HepG2 (cell line): ENCODE data around the gene PML. TPM values are rescaled to one million over a fixed set of nuclear protein-coding genes. Genes with fewer than 3 reads are reported as not detected.

Experiments
- ATAC-seq: fragments of 200-7000 bp; cut with Tn5 transposase; 3 replicates; pipeline ENCODE4 v1.9.1; 2020; ENCODE audit warnings: mild to moderate bottlenecking, moderate library complexity
- BruUV-seq: library from RNA; stranded (reverse); fragments of 400-500 nt; replicated peaks from 2 replicates; lab custom pipeline; 2021; lab: Mats Ljungman, UMichigan
- CTCF ChIA-PET: fragments of 300-600 bp; formaldehyde crosslinking; extraction: SDS; loops from one replicate; lab custom pipeline; 2021; ENCODE audit warnings: low total read pairs, inconsistent platforms, low intra/inter-chr PET ratio; lab: Yijun Ruan, JAX
- POLR2A ChIA-PET: fragments of 350-600 bp; sonication (Branson Sonifier 250); formaldehyde crosslinking; loops from one replicate; lab custom pipeline; 2020; ENCODE audit warnings: antibody characterized with exemption, inconsistent platforms; lab: Yijun Ruan, JAX
- DNase-seq: peaks from one replicate; pipeline ENCODE4 v3.0.0-alpha.2; 2015; ENCODE audit warnings: low spot score
- FAIRE-seq: peaks from 3 replicates; lab custom pipeline; 2011; peaks lifted over from hg19 to GRCh38; lab: Jason Lieb, UNC
- H2AFZ ChIP-seq: one replicate; pipeline ENCODE4 v1.6.1; 2011; ENCODE audit warnings: low read length, inconsistent platforms
- H3K27ac ChIP-seq: fragments of 300-600 bp; 3 replicates; pipeline ENCODE4 v1.8.0; 2011; ENCODE audit warnings: mixed run types, mild to moderate bottlenecking, mixed read lengths, low read length, inconsistent platforms; ENCODE audit not compliant: insufficient read depth; ENCODE audit errors: extremely low read length
- H3K27me3 ChIP-seq, 2 experiments: fragments of 200-600 bp in 1 of 2; 2 replicates in 1 of 2; 3 replicates in 1 of 2; pipeline versions ENCODE4 v1.6.0 to v1.8.0; 2011; ENCODE audit warnings: low read length in 2 of 2, mild to moderate bottlenecking in 2 of 2, moderate library complexity in 2 of 2, inconsistent platforms in 1 of 2; ENCODE audit not compliant: insufficient read depth in 2 of 2, control insufficient read depth in 1 of 2
- H3K36me3 ChIP-seq, 2 experiments: fragments of 200-600 bp in 1 of 2; replicated peaks in 1 of 2; 2 replicates in 1 of 2; 3 replicates in 1 of 2; pipeline versions ENCODE4 v1.5.1 to v1.8.0; 2011; ENCODE audit warnings: low read length in 2 of 2, inconsistent platforms in 1 of 2; ENCODE audit not compliant: insufficient read depth in 2 of 2, control insufficient read depth in 1 of 2
- H3K4me1 ChIP-seq: 2 replicates; pipeline ENCODE4 v1.5.1; 2012; ENCODE audit warnings: low read length, inconsistent platforms; ENCODE audit not compliant: insufficient read depth
- H3K4me2 ChIP-seq: 2 replicates; pipeline ENCODE4 v1.6.0; 2011; ENCODE audit warnings: low read depth, low read length, inconsistent platforms
- H3K4me3 ChIP-seq, 3 experiments: fragments of 200-600 bp in 1 of 3; sonication (generic), shearing (Covaris generic) in 1 of 3; replicated peaks in 1 of 3; 2 replicates each; pipeline ENCODE4 v1.5.1; 2011 to 2016; ENCODE audit warnings: low read length in 3 of 3, inconsistent platforms in 2 of 3, low read depth in 2 of 3, mild to moderate bottlenecking in 2 of 3, control low read depth in 1 of 3, mixed read lengths in 1 of 3; ENCODE audit not compliant: insufficient read depth in 1 of 3
- H3K79me2 ChIP-seq: one replicate; pipeline ENCODE4 v1.6.1; 2011; ENCODE audit warnings: low read length, inconsistent platforms; ENCODE audit not compliant: insufficient read depth
- H3K9ac ChIP-seq: 2 replicates; pipeline ENCODE4 v1.6.0; 2011; ENCODE audit warnings: mild to moderate bottlenecking, low read depth, low read length, inconsistent platforms; ENCODE audit not compliant: insufficient read depth
- H3K9me3 ChIP-seq: 2 replicates; pipeline ENCODE4 v1.5.1; 2012; ENCODE audit warnings: mild to moderate bottlenecking, low read length
- H4K20me1 ChIP-seq: 2 replicates; pipeline ENCODE4 v1.6.0; 2011; ENCODE audit warnings: inconsistent platforms, mild to moderate bottlenecking, low read length, moderate library complexity; ENCODE audit not compliant: insufficient read depth
- BRCA1 ChIP-seq: sonication (generic); formaldehyde crosslinking; IDR thresholded peaks from 2 replicates; pipeline ENCODE4 v1.4.0; 2020; ENCODE audit warnings: missing genetic modification reagents
- FOXA1 ChIP-seq, 2 experiments: fragments of 450-650 bp in 1 of 2; sonication (generic) in 1 of 2; formaldehyde crosslinking in 1 of 2; IDR thresholded peaks; 2 replicates each; pipeline versions ENCODE4 v1.4.0 to v1.6.1; 2016 to 2020; ENCODE audit warnings: missing genetic modification reagents in 1 of 2
- RBAK ChIP-seq: sonication (generic); formaldehyde crosslinking; IDR thresholded peaks from 2 replicates; pipeline ENCODE4 v1.5.1; 2020; ENCODE audit warnings: mild to moderate bottlenecking, missing genetic modification reagents
- SNRNP70 ChIP-seq: fragments of 200-400 bp; formaldehyde crosslinking; IDR thresholded peaks from 2 replicates; pipeline ENCODE4 v1.6.1; 2017; ENCODE audit warnings: mild to moderate bottlenecking, low read depth, low read length, moderate library complexity
- ZFP82 ChIP-seq: sonication (generic); formaldehyde crosslinking; IDR thresholded peaks from 2 replicates; pipeline ENCODE4 v1.5.1; 2020; ENCODE audit warnings: mild to moderate bottlenecking, missing genetic modification reagents, borderline replicate concordance
- WGBS: methylation state at CpG from one replicate; pipeline ENCODE4 v1.1.6; 2017; ENCODE audit warnings: low lambda C conversion rate; 5-methylcytosine and 5-hydroxymethylcytosine counted together
- in situ Hi-C: cut with HindIII; loops from 2 replicates; pipeline ENCODE4 v1.10.0; 2017; ENCODE audit warnings: low pct_unique_long_range_greater_than_20kb; ENCODE audit not compliant: extremely low pct_ligation_motif_present
- intact Hi-C: fragments of 100-400 bp; cut with micrococcal nuclease; formaldehyde crosslinking; loops from one replicate; pipeline ENCODE4 v1.10.0; 2022; ENCODE audit not compliant: unreplicated experiment
- polyA plus RNA-seq, 8 experiments: library from polyadenylated mRNA; depleted of rRNA in 3 of 8; stranded (reverse) in 7 of 8; unstranded in 1 of 8; fragments of >200 nt; fragmentation: Illumina TruSeq in 4 of 8; extraction: Trizol in 4 of 8; gene quantifications; 2 replicates each; pipeline versions ENCODE4 v1.2.1 to v1.2.3, GENCODE V29; 2011 to 2016; ENCODE audit warnings: low read depth in 4 of 8, missing spikeins in 1 of 8, mixed read lengths in 1 of 8; ENCODE audit not compliant: insufficient read depth in 1 of 8
- total RNA-seq, 5 experiments: library from RNA; depleted of rRNA; stranded (reverse); fragments of >200 nt; fragmentation: Illumina TruSeq; extraction: Trizol; gene quantifications; 2 replicates each; pipeline ENCODE4 v1.2.3, GENCODE V29; 2016; ENCODE audit warnings: low read depth in 1 of 5
- TF ChIP-seq, protein P1 (sequence below): sonication (generic); formaldehyde crosslinking; IDR thresholded peaks from 2 replicates; pipeline ENCODE4 v1.4.0; 2020; ENCODE audit warnings: missing genetic modification reagents
- TF ChIP-seq, protein P2 (sequence below): sonication (generic); formaldehyde crosslinking; IDR thresholded peaks from 2 replicates; pipeline ENCODE4 v1.4.0; 2020; ENCODE audit warnings: mild to moderate bottlenecking, missing genetic modification reagents
- TF ChIP-seq, protein P3 (sequence below): sonication (generic); formaldehyde crosslinking; IDR thresholded peaks from 2 replicates; pipeline ENCODE4 v1.4.0; 2020; ENCODE audit warnings: low read depth, missing genetic modification reagents
- TF ChIP-seq, protein P4 (sequence below): sonication (generic); formaldehyde crosslinking; IDR thresholded peaks from 2 replicates; pipeline ENCODE4 v1.5.0; 2020; ENCODE audit warnings: mild to moderate bottlenecking, missing genetic modification reagents

PML gene
- total and polyA plus RNA-seq, 2 of the 13 experiments (the other 11 are each of a cell fraction or from before 2014, with no cell fraction given): 2.9 to 3.9 TPM

DNA sequence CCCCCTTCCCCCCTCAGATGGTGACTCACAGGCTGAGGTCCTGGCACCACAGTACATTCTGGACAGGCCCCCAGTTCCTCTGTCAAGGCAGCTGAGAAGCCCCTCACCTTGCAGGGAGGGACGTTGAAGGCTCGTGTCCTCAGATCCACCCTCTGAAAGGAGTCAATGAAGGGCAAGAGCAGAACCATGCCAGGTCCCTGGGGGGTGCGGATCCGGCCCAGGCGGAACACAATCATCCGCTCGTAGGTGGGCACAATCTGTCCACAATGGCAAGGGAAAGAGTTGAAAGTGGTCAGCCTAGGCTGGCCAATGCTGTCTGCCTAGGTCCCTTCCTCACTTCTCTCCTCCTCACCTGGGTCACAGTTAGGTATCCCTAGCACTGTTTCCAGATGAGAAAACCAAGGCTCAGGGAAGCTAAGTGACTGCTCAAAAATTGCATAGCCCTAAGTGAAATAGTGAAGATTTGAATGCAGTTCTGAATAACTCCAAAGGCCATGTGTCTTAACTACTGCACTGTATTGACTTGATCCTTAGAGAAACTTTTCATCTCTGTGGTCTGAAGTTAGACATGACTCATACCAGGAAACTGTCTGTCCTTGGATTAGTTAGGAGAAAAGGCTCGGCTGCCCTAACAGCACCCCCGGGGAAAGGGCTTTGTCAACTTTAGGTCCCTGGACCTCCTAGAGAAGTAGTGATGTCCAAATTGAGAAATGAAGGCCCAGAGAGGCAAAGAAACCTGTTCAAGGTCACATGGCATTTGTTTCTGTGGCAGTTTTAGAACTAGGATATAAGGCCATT lies 5.3 kb upstream of the PML start:
- peaks cover 29% of the 10 kb centered on the region for H3K4me1 ChIP-seq
- POLR2A ChIA-PET: no interaction called here
- ATAC-seq (no peak), DNase-seq (no peak), FAIRE-seq (no peak)
- CTCF ChIA-PET: no interaction called here
- H2AFZ ChIP-seq: no peak overlapping the region
- no TSS peak for BruUV-seq
- no peak overlapping the region for H3K4me3 ChIP-seq
- intact Hi-C loops (no loop called here), in situ Hi-C loops (no loop called here)
- WGBS: 50% methylated on average over 6 of the region's 9 CpGs
- H3K9me3 ChIP-seq: no peaks in the 10 kb centered on the region
- no peaks in the 10 kb centered on the region for H4K20me1 ChIP-seq
- H3K27ac ChIP-seq: no peak overlapping the region
- no peak overlapping the region for H3K9ac ChIP-seq
- H3K27me3 ChIP-seq: no peaks in the 10 kb centered on the region; a peak in 1 of 5 replicates
- H3K36me3 ChIP-seq: no peaks in the 10 kb centered on the region; a peak in 1 of 5 replicates
- no peak overlapping the region for H3K4me2 ChIP-seq
- H3K79me2 ChIP-seq: no peaks in the 10 kb centered on the region
- TF ChIP-seq, protein P1, sequence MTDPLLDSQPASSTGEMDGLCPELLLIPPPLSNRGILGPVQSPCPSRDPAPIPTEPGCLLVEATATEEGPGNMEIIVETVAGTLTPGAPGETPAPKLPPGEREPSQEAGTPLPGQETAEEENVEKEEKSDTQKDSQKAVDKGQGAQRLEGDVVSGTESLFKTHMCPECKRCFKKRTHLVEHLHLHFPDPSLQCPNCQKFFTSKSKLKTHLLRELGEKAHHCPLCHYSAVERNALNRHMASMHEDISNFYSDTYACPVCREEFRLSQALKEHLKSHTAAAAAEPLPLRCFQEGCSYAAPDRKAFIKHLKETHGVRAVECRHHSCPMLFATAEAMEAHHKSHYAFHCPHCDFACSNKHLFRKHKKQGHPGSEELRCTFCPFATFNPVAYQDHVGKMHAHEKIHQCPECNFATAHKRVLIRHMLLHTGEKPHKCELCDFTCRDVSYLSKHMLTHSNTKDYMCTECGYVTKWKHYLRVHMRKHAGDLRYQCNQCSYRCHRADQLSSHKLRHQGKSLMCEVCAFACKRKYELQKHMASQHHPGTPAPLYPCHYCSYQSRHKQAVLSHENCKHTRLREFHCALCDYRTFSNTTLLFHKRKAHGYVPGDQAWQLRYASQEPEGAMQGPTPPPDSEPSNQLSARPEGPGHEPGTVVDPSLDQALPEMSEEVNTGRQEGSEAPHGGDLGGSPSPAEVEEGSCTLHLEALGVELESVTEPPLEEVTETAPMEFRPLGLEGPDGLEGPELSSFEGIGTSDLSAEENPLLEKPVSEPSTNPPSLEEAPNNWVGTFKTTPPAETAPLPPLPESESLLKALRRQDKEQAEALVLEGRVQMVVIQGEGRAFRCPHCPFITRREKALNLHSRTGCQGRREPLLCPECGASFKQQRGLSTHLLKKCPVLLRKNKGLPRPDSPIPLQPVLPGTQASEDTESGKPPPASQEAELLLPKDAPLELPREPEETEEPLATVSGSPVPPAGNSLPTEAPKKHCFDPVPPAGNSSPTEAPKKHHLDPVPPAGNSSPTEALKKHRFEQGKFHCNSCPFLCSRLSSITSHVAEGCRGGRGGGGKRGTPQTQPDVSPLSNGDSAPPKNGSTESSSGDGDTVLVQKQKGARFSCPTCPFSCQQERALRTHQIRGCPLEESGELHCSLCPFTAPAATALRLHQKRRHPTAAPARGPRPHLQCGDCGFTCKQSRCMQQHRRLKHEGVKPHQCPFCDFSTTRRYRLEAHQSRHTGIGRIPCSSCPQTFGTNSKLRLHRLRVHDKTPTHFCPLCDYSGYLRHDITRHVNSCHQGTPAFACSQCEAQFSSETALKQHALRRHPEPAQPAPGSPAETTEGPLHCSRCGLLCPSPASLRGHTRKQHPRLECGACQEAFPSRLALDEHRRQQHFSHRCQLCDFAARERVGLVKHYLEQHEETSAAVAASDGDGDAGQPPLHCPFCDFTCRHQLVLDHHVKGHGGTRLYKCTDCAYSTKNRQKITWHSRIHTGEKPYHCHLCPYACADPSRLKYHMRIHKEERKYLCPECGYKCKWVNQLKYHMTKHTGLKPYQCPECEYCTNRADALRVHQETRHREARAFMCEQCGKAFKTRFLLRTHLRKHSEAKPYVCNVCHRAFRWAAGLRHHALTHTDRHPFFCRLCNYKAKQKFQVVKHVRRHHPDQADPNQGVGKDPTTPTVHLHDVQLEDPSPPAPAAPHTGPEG (CRISPR knock-in tag): no peak
- TF ChIP-seq SNRNP70: no peak
- TF ChIP-seq, protein P2, sequence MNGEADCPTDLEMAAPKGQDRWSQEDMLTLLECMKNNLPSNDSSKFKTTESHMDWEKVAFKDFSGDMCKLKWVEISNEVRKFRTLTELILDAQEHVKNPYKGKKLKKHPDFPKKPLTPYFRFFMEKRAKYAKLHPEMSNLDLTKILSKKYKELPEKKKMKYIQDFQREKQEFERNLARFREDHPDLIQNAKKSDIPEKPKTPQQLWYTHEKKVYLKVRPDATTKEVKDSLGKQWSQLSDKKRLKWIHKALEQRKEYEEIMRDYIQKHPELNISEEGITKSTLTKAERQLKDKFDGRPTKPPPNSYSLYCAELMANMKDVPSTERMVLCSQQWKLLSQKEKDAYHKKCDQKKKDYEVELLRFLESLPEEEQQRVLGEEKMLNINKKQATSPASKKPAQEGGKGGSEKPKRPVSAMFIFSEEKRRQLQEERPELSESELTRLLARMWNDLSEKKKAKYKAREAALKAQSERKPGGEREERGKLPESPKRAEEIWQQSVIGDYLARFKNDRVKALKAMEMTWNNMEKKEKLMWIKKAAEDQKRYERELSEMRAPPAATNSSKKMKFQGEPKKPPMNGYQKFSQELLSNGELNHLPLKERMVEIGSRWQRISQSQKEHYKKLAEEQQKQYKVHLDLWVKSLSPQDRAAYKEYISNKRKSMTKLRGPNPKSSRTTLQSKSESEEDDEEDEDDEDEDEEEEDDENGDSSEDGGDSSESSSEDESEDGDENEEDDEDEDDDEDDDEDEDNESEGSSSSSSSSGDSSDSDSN (CRISPR knock-in tag): no peak
- TF ChIP-seq RBAK: no peak
- no peak for TF ChIP-seq FOXA1 (IDR thresholded peaks at IDR 0.05)
- no peak for TF ChIP-seq FOXA1 (CRISPR knock-in tag; IDR thresholded peaks at IDR 0.05)
- TF ChIP-seq, protein P3, sequence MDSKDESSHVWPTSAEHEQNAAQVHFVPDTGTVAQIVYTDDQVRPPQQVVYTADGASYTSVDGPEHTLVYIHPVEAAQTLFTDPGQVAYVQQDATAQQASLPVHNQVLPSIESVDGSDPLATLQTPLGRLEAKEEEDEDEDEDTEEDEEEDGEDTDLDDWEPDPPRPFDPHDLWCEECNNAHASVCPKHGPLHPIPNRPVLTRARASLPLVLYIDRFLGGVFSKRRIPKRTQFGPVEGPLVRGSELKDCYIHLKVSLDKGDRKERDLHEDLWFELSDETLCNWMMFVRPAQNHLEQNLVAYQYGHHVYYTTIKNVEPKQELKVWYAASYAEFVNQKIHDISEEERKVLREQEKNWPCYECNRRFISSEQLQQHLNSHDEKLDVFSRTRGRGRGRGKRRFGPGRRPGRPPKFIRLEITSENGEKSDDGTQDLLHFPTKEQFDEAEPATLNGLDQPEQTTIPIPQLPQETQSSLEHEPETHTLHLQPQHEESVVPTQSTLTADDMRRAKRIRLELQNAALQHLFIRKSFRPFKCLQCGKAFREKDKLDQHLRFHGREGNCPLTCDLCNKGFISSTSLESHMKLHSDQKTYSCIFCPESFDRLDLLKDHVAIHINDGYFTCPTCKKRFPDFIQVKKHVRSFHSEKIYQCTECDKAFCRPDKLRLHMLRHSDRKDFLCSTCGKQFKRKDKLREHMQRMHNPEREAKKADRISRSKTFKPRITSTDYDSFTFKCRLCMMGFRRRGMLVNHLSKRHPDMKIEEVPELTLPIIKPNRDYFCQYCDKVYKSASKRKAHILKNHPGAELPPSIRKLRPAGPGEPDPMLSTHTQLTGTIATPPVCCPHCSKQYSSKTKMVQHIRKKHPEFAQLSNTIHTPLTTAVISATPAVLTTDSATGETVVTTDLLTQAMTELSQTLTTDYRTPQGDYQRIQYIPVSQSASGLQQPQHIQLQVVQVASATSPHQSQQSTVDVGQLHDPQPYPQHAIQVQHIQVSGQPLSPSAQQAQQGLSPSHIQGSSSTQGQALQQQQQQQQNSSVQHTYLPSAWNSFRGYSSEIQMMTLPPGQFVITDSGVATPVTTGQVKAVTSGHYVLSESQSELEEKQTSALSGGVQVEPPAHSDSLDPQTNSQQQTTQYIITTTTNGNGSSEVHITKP (CRISPR knock-in tag): no peak
- TF ChIP-seq, protein P4, sequence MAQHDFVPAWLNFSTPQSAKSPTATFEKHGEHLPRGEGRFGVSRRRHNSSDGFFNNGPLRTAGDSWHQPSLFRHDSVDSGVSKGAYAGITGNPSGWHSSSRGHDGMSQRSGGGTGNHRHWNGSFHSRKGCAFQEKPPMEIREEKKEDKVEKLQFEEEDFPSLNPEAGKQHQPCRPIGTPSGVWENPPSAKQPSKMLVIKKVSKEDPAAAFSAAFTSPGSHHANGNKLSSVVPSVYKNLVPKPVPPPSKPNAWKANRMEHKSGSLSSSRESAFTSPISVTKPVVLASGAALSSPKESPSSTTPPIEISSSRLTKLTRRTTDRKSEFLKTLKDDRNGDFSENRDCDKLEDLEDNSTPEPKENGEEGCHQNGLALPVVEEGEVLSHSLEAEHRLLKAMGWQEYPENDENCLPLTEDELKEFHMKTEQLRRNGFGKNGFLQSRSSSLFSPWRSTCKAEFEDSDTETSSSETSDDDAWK: no peak
- no peak for TF ChIP-seq ZFP82 (CRISPR knock-in tag)
- TF ChIP-seq BRCA1 (CRISPR knock-in tag): no peak
